Keratinocyte (primary cell): ENCODE measurements around the gene TMUB2. TPM values are rescaled to one million over a fixed set of nuclear protein-coding genes. Genes with fewer than 3 reads are reported as not detected.

Source experiments
- DNase-seq: peaks from one replicate; pipeline ENCODE4 v3.0.0-alpha.2; 2011; ENCODE audit warnings: low read depth, missing footprints, low spot score
- FAIRE-seq: peaks from 2 replicates; lab custom pipeline; 2011; peaks lifted over from hg19 to GRCh38; lab: Jason Lieb, UNC
- H2AFZ ChIP-seq: 2 replicates; pipeline ENCODE4 v1.6.0; 2012; ENCODE audit warnings: low read length, control low read depth, inconsistent platforms; ENCODE audit not compliant: control insufficient read depth
- H3K27ac ChIP-seq: 2 replicates; pipeline ENCODE4 v1.5.1; 2011; ENCODE audit warnings: low read length; ENCODE audit not compliant: control insufficient read depth, insufficient read depth
- H3K27me3 ChIP-seq: 3 replicates; pipeline ENCODE4 v1.6.0; 2011; ENCODE audit warnings: low read length; ENCODE audit not compliant: control insufficient read depth, insufficient read depth; ENCODE audit errors: extremely low read depth
- H3K36me3 ChIP-seq, 2 experiments: 2 replicates in 1 of 2; 3 replicates in 1 of 2; pipeline ENCODE4 v1.5.1; 2011; ENCODE audit warnings: low read length in 2 of 2, mild to moderate bottlenecking in 1 of 2; ENCODE audit not compliant: control insufficient read depth in 2 of 2, insufficient read depth in 2 of 2; ENCODE audit errors: extremely low read depth in 1 of 2
- H3K4me1 ChIP-seq: 3 replicates; pipeline ENCODE4 v1.5.1; 2011; ENCODE audit warnings: low read length; ENCODE audit not compliant: control insufficient read depth, insufficient read depth; ENCODE audit errors: extremely low read depth
- H3K4me2 ChIP-seq: 3 replicates; pipeline ENCODE4 v1.6.0; 2011; ENCODE audit warnings: low read depth, low read length; ENCODE audit not compliant: control insufficient read depth, insufficient read depth; ENCODE audit errors: extremely low read depth
- H3K4me3 ChIP-seq, 3 experiments: fragments of 200-600 bp in 1 of 3; sonication (generic) in 1 of 3; 2 replicates in 2 of 3; 3 replicates in 1 of 3; pipeline ENCODE4 v1.5.1; 2011 to 2016; ENCODE audit warnings: low read length in 3 of 3, mild to moderate bottlenecking in 3 of 3, control low read depth in 2 of 3, inconsistent platforms in 1 of 3, low read depth in 1 of 3, mixed read lengths in 1 of 3, mixed run types in 1 of 3, moderate library complexity in 1 of 3; ENCODE audit not compliant: control insufficient read depth in 2 of 3, insufficient read depth in 2 of 3; ENCODE audit errors: extremely low read depth in 1 of 3
- H3K79me2 ChIP-seq: 2 replicates; pipeline ENCODE4 v1.6.0; 2012; ENCODE audit warnings: low read length; ENCODE audit not compliant: control insufficient read depth, insufficient read depth
- H3K9ac ChIP-seq: 3 replicates; pipeline ENCODE4 v1.6.0; 2011; ENCODE audit warnings: low read length; ENCODE audit not compliant: control insufficient read depth, insufficient read depth; ENCODE audit errors: extremely low read depth
- H3K9me1 ChIP-seq: 3 replicates; pipeline ENCODE4 v1.6.0; 2011; ENCODE audit warnings: low read length; ENCODE audit not compliant: control insufficient read depth, insufficient read depth; ENCODE audit errors: extremely low read depth
- H3K9me3 ChIP-seq: 2 replicates; pipeline ENCODE4 v1.5.1; 2012; ENCODE audit warnings: low read depth, low read length; ENCODE audit not compliant: control insufficient read depth
- H4K20me1 ChIP-seq: 3 replicates; pipeline ENCODE4 v1.6.0; 2011; ENCODE audit warnings: low read length; ENCODE audit not compliant: control insufficient read depth, insufficient read depth; ENCODE audit errors: extremely low read depth
- CTCF ChIP-seq, 3 experiments: IDR thresholded peaks in 1 of 3; conservative IDR thresholded peaks in 1 of 3; optimal IDR thresholded peaks in 1 of 3; 2 replicates in 2 of 3; 3 replicates in 1 of 3; pipeline versions ENCODE3 to v1.5.1; 2011; ENCODE audit warnings: low read length in 3 of 3, mild to moderate bottlenecking in 3 of 3, moderate library complexity in 2 of 3, control low read depth in 1 of 3, inconsistent platforms in 1 of 3; ENCODE audit not compliant: insufficient read depth in 2 of 3; ENCODE audit errors: extremely low read depth in 1 of 3
- EZH2 ChIP-seq: IDR thresholded peaks from one replicate; pipeline ENCODE4 v1.6.1; 2012; ENCODE audit warnings: inconsistent platforms, mild to moderate bottlenecking, low read length, moderate library complexity
- dilution Hi-C: fragments of 300-500 bp; cut with MboI; formaldehyde crosslinking; loops from one replicate; pipeline ENCODE4 v1.7.0; 2020; ENCODE audit warnings: low sequenced_read_pairs; ENCODE audit not compliant: extremely low pct_ligation_motif_present
- polyA plus RNA-seq, 5 experiments: library from polyadenylated mRNA; depleted of rRNA in 3 of 5; stranded (reverse) in 3 of 5; stranded (forward) in 1 of 5; unstranded in 1 of 5; fragments of >200 nt; gene quantifications; 1 replicate in 1 of 5; 2 replicates in 3 of 5; 3 replicates in 1 of 5; pipeline versions ENCODE4 v1.2.1 to v1.2.3, GENCODE V29; 2011 to 2012; ENCODE audit warnings: missing spikeins in 2 of 5, low read depth in 1 of 5, low replicate concordance in 1 of 5

TMUB2 gene
- polyA plus RNA-seq, 1 donor (not counting 4 experiments of a cell fraction or from before 2014, with no cell fraction given): 25.5 TPM

DNA sequence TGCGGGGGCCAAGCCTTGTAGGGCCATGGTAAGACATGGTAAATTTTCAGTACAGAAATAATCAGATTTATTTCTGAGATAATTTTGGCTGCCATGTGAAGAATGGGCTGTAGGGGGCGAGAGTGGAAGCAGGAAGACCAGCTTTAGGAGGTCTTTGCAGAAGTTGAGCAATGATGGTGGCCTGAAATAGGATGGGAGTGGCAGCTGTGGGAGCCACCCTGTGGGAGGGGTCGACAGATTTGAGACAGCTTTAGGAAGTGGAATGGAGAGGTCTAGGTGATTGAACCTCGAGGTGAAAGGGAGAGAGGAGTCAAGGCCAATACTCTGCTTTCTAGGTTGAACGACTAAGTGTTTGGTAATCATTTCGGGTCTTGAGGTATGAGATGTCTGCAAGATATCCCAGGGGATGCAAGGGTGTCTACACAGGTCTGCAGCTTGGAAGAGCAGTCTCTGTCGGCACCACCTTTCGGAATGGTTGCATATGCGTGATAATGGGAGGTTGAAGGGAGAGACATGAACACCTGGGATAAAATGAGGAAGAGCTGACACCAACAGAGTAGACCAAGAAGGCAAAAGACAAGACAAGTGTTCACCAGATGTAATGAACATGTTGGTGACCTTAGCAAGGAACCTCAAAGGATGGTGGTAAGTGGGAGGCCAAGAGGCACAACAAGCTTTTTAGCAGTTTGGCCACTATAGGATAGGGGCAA lies 17.1 kb downstream of the TMUB2 start:
- peak overlapping the region; percentile 25 for H3K4me2 ChIP-seq
- H3K27ac ChIP-seq: no peak overlapping the region
- H3K9me3 ChIP-seq: no peaks in the 10 kb centered on the region
- dilution Hi-C loops: no loop called here
- H3K9ac ChIP-seq: no peak overlapping the region
- FAIRE-seq: peak; percentile 32
- peaks cover 2% of the 10 kb centered on the region for H4K20me1 ChIP-seq
- no peak for DNase-seq
- H2AFZ ChIP-seq: no peak overlapping the region
- H3K27me3 ChIP-seq: no peaks in the 10 kb centered on the region
- peak; percentile 58 to 82 (median 65) for TF ChIP-seq CTCF (optimal IDR thresholded peaks at IDR 0.05 in 1 of 3, IDR thresholded peaks at IDR 0.05 in 1 of 3, conservative IDR thresholded peaks at IDR 0.05 in 1 of 3; ENCODE audit: extremely low read depth in 1 of 3, insufficient read depth in 2 of 3, low read length in 3 of 3)
- TF ChIP-seq EZH2: no peak
- H3K4me3 ChIP-seq: no peak overlapping the region
- peaks cover 14 to 17% of the 10 kb centered on the region in 2 experiments for H3K36me3 ChIP-seq
- peaks cover 5% of the 10 kb centered on the region for H3K9me1 ChIP-seq
- H3K4me1 ChIP-seq: peaks cover 38% of the 10 kb centered on the region
- peaks cover 2% of the 10 kb centered on the region for H3K79me2 ChIP-seq

- Histone ChIP-seq H3K4me3 (no peak overlapping the region), H3K27ac (no peak overlapping the region), H3K9me3 (no peaks in the 10 kb centered on the region), H3K9me1 (peaks cover 5% of the 10 kb centered on the region), H3K9ac (no peak overlapping the region), H3K36me3 (peaks cover 18 to 23% of the 10 kb centered on the region in 2 experiments), H3K79me2 (peaks cover 2% of the 10 kb centered on the region), H3K27me3 (no peaks in the 10 kb centered on the region), H3K4me1 (peaks cover 44% of the 10 kb centered on the region), H4K20me1 (peaks cover 2% of the 10 kb centered on the region), H3K4me2 (no peak overlapping the region), H2AFZ (no peak overlapping the region)
- dilution Hi-C loops: no loop called here
- TF ChIP-seq EZH2: no peak
- TF ChIP-seq CTCF (optimal IDR thresholded peaks at IDR 0.05 in 1 of 3, IDR thresholded peaks at IDR 0.05 in 1 of 3, conservative IDR thresholded peaks at IDR 0.05 in 1 of 3; ENCODE audit: extremely low read depth in 1 of 3, insufficient read depth in 2 of 3, low read length in 3 of 3): no peak
- no peak for DNase-seq
- peak; percentile 84 for FAIRE-seq
Measured at GRCh38 chr17:44204441-44204882, 17.7 kb downstream of the TMUB2 start.
